ENCODE results near the gene PLD6. TPM values are rescaled to one million over a fixed set of nuclear protein-coding genes. Genes with fewer than 3 reads are reported as not detected.

PLD6 gene
- total RNA-seq, 6 donors from 2014 or later: 2.3 to 5.0 (median 3.4) TPM

- H3K27me3 ChIP-seq: no peaks in the 10 kb centered on the region
- peak overlapping the region in 1 of 4 donors; percentile 76 for H3K27ac ChIP-seq
- ATAC-seq (ENCODE audit: low FRiP score in 2 of 2): no peak
- H3K4me1 ChIP-seq: peaks cover 30 to 31% (median 30%) of the 10 kb centered on the region in 4 donors
- H3K36me3 ChIP-seq: peaks cover 3 to 22% (median 14%) of the 10 kb centered on the region in 4 donors
- no peak overlapping the region for H3K4me3 ChIP-seq
- DNase-seq: no peak
- H3K9me3 ChIP-seq: no peaks in the 10 kb centered on the region
- 79 to 80% methylated on average over 8 of the region's 8 CpGs for WGBS, 2 donors
- TF ChIP-seq CTCF (IDR thresholded peaks at IDR 0.05): no peak
Measured at GRCh38 chr17:17207998-17208397, 1.9 kb upstream of the PLD6 start.

GRCh38 chr17:17206913-17207335 lies 791 bp upstream of the PLD6 start:
- peak overlapping the region; percentile 76 to 85 (median 80) for H3K27ac ChIP-seq
- ATAC-seq (ENCODE audit: low FRiP score in 2 of 2) (peak in 1 of 2 donors; percentile 43), DNase-seq (no peak)
- H3K36me3 ChIP-seq: peaks cover 0 to 12% (median 11%) of the 10 kb centered on the region in 4 donors
- H3K27me3 ChIP-seq: no peaks in the 10 kb centered on the region
- no peak for TF ChIP-seq CTCF (IDR thresholded peaks at IDR 0.05)
- no peak for TF ChIP-seq EP300 (IDR thresholded peaks at IDR 0.05)
- TF ChIP-seq POLR2A (IDR thresholded peaks at IDR 0.05): no peak
- no peak for TF ChIP-seq POLR2AphosphoS5 (IDR thresholded peaks at IDR 0.05)
- H3K4me1 ChIP-seq: peaks cover 30 to 31% (median 30%) of the 10 kb centered on the region in 4 donors
- H3K9me3 ChIP-seq: no peaks in the 10 kb centered on the region
- peak overlapping the region in 2 of 4 donors; percentile 64 to 66 for H3K4me3 ChIP-seq
- WGBS, 2 donors: 55 to 75% methylated on average over 15 to 16 of the region's 16 CpGs

- H3K9me3 ChIP-seq: no peaks in the 10 kb centered on the region
- peaks cover 0 to 5% (median 3%) of the 10 kb centered on the region in 4 donors for H3K36me3 ChIP-seq
- 8 to 28% methylated on average over 8 to 37 of the region's 70 CpGs for WGBS, 2 donors
- H3K4me1 ChIP-seq: peaks cover 30 to 33% (median 31%) of the 10 kb centered on the region in 4 donors
- no peaks in the 10 kb centered on the region for H3K27me3 ChIP-seq
- H3K27ac ChIP-seq: peak overlapping the region; percentile 76 to 85 (median 80)
- ATAC-seq (ENCODE audit: low FRiP score in 2 of 2): peak; percentile 46 to 68
- peak; percentile 74 to 91 for DNase-seq
- H3K4me3 ChIP-seq: peak overlapping the region; percentile 43 to 66 (median 54)
- TF ChIP-seq POLR2A (IDR thresholded peaks at IDR 0.05) (peak in 1 of 4 donors; percentile 8), EP300 (IDR thresholded peaks at IDR 0.05) (no peak), CTCF (IDR thresholded peaks at IDR 0.05) (no peak)
Measured at GRCh38 chr17:17205368-17206123, 587 bp downstream of the PLD6 start.

GRCh38 chr17:17204635-17205231 lies 1.4 kb downstream of the PLD6 start:
- H3K4me1 ChIP-seq: peaks cover 30 to 38% (median 32%) of the 10 kb centered on the region in 4 donors
- 76 to 83% methylated on average over 13 to 14 of the region's 14 CpGs for WGBS, 2 donors
- no peak for TF ChIP-seq EP300 (IDR thresholded peaks at IDR 0.05)
- TF ChIP-seq POLR2A (IDR thresholded peaks at IDR 0.05): no peak
- TF ChIP-seq POLR2AphosphoS5 (IDR thresholded peaks at IDR 0.05): no peak
- TF ChIP-seq CTCF (IDR thresholded peaks at IDR 0.05): no peak
- H3K27me3 ChIP-seq: no peaks in the 10 kb centered on the region
- peak overlapping the region in 3 of 4 donors; percentile 43 to 66 (median 64) for H3K4me3 ChIP-seq
- H3K36me3 ChIP-seq: peaks cover 0 to 5% (median 2%) of the 10 kb centered on the region in 4 donors
- H3K9me3 ChIP-seq: no peaks in the 10 kb centered on the region
- DNase-seq (no peak), ATAC-seq (ENCODE audit: low FRiP score in 2 of 2) (no peak)
- peak overlapping the region in 1 of 4 donors; percentile 81 for H3K27ac ChIP-seq

All from upper lobe of left lung (tissue), 6 donors.